WERI-Rb-1 (cell line): Measurements from ENCODE around the gene MAP3K21.

Experiments
- DNase-seq: peaks from one replicate; pipeline ENCODE4 v3.0.0-alpha.2; 2020
- H3K27ac ChIP-seq: fragments of 250-450 bp; sonication (Bioruptor Pico); 2 replicates; pipeline ENCODE4 v1.5.1; 2020; ENCODE audit warnings: mild to moderate bottlenecking, moderate library complexity
- H3K27me3 ChIP-seq: fragments of 250-450 bp; sonication (Bioruptor Pico); 2 replicates; pipeline ENCODE4 v1.5.1; 2021; ENCODE audit warnings: mild to moderate bottlenecking, low read depth, moderate library complexity; ENCODE audit not compliant: insufficient read depth, severe bottlenecking
- H3K36me3 ChIP-seq: fragments of 250-450 bp; sonication (Bioruptor Pico); 2 replicates; pipeline ENCODE4 v1.5.1; 2020; ENCODE audit warnings: mild to moderate bottlenecking, moderate library complexity
- H3K4me3 ChIP-seq: 2 replicates; pipeline ENCODE4 v1.5.1; 2011; ENCODE audit warnings: low read depth, mild to moderate bottlenecking, control low read depth, low read length
- H3K9me3 ChIP-seq: fragments of 250-450 bp; sonication (Bioruptor Pico); 2 replicates; pipeline ENCODE4 v1.5.1; 2021; ENCODE audit warnings: mild to moderate bottlenecking, moderate library complexity; ENCODE audit not compliant: severe bottlenecking
- CTCF ChIP-seq: IDR thresholded peaks from 2 replicates; pipeline ENCODE4 v1.5.1; 2011; ENCODE audit warnings: low read depth, mild to moderate bottlenecking, control low read depth, inconsistent platforms, low read length

Gene MAP3K21

DNA sequence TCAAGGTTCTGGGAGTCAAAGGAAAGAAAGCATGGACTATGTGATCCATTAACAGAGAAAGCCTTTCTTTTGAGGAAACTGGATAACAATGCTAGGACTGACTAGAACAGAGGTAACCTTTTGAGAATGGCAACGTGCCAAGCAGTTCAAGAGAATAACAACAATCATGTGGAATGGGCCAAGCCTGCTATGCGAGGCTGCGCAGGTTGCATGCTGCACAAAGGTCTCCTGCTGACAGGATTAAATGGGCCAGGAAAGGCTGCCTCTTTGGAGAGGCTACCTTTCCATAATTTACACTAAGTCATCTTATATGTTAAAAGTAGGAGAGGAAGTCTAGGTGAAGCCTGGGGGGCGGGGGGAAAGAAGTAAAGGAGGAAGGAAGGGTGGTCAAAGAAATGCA, 37.8 kb upstream of the MAP3K21 start:
- no peaks in the 10 kb centered on the region for H3K9me3 ChIP-seq
- DNase-seq = no peak
- H3K27ac ChIP-seq = no peak overlapping the region
- TF ChIP-seq CTCF = no peak
- no peak overlapping the region for H3K4me3 ChIP-seq
- H3K27me3 ChIP-seq = no peaks in the 10 kb centered on the region
- no peaks in the 10 kb centered on the region; the same call in 1 of the 2 replicates for H3K36me3 ChIP-seq

- H3K27me3 ChIP-seq = no peaks in the 10 kb centered on the region
- DNase-seq = no peak
- no peaks in the 10 kb centered on the region; the same call in 1 of the 2 replicates for H3K36me3 ChIP-seq
- H3K9me3 ChIP-seq = no peaks in the 10 kb centered on the region
- no peak overlapping the region for H3K4me3 ChIP-seq
- TF ChIP-seq CTCF = no peak
- no peak overlapping the region for H3K27ac ChIP-seq
Observed at GRCh38 chr1:233290396-233291034, 37.0 kb upstream of the MAP3K21 start.

DNA sequence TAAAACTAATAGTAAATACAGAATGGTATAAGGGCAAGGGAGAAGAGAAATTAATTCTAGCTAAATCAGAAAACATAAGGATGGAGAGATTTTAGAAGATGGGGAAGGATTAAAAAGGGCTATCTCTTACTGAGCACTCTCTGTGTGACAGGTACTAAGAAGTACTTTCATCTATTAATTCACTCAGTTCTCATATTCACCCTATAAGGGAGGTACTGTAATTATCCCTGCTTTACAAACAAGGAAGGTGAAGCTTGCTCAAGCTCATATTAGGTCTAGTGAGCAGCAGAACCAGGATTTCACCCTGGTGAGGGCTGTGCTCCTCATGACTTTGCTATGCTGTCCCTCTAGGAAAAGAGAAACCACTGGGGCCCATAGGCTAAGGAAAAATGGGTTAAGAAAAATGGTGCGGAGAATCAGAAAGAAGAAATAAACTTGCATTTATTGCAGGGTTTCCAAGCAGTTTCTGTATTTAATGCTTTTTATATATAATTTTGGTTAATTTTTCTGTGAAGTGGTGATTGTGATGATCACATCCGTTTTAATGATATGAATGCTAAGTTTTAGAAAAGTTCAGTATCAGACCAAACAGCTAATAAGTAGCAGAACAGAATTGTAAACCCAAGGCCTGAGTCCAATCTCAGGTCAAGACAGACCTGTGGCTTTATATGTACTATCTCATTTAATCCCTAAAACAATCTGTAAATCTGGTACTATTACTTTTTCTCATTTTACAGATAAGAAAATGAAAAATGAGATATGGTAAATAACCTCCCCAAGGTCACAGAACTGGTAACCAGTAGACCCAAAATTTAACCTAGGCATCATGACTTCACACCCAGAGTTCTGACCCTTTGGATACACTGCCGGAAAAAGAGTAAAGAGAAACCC, 33.7 kb upstream of the MAP3K21 start:
- DNase-seq = no peak
- Histone ChIP-seq H3K9me3 (no peaks in the 10 kb centered on the region), H3K27ac (no peak overlapping the region), H3K36me3 (no peaks in the 10 kb centered on the region), H3K4me3 (no peak overlapping the region), H3K27me3 (no peaks in the 10 kb centered on the region)
- no peak for TF ChIP-seq CTCF

GRCh38 chr1:233294913-233295236, 32.6 kb upstream of the MAP3K21 start:
- Histone ChIP-seq H3K9me3 (no peaks in the 10 kb centered on the region), H3K27ac (no peak overlapping the region), H3K27me3 (no peaks in the 10 kb centered on the region), H3K4me3 (peak overlapping the region; percentile 50), H3K36me3 (no peaks in the 10 kb centered on the region)
- DNase-seq = peak; percentile 19
- no peak for TF ChIP-seq CTCF

DNA sequence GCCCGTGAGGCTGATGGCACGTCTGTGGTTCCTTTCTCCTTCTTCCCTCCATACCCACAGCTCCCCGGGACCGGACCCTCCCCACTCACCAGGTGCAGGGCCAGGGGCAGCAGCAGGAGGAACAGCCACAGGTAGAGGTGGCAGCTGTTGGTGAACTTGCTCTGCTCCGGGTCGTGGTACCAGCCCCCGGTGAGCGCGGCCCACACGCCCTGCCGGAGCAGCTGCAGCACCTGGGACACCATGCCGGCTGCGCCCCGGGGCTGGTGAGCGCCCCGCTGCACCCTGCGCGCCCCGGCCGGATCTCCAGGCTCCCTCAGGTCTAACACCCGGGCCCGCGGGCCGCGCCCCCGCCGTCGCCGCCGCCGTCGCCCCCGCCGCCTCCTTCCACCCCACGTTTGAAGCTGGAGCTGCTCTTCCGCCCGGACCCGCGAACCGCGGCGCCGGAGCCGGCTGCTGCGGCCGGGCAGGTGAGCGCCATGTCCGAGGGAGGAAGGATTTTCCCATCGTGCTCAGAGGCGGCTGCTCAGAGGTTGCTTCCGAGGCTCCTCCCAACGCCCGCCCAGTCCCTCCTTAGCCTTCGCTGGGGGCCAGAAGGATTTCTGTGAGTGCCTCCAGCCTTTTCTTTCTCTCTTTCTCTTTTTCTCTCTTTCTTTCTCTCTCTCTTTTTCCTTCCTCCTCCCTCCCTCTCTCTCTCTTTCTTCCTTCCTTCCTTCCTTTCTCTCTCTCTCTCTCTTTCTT, 32.1 kb upstream of the MAP3K21 start, which contains the start of gene PCNX2:
Gene PCNX2, minus strand, starts transcription at position 489 of the 738 bp plus-strand sequence. Its CDS starts 247 bp downstream, at position 242.
- TF ChIP-seq CTCF = no peak
- H3K36me3 ChIP-seq = no peaks in the 10 kb centered on the region
- H3K4me3 ChIP-seq = peak within 1 kb of the TSS; percentile 50
- DNase-seq = peak; percentile 81
- H3K27me3 ChIP-seq = no peaks in the 10 kb centered on the region
- no peaks in the 10 kb centered on the region for H3K9me3 ChIP-seq
- H3K27ac ChIP-seq = no peak within 1 kb of the TSS
